GM12873 (cell line): ENCODE results near the gene GPR32.

Experiments
- TF ChIP-seq, protein P1 (sequence below): IDR thresholded peaks from 2 replicates; pipeline ENCODE4 v1.5.1; 2012; ENCODE audit warnings: low read depth, mild to moderate bottlenecking, moderate library complexity, low read length, control low read depth; ENCODE audit not compliant: insufficient read depth; ENCODE audit errors: missing control alignments

The GPR32 gene

GRCh38 chr19:50794876-50795663 lies 24.8 kb downstream of the GPR32 start:
- TF ChIP-seq, protein P1, sequence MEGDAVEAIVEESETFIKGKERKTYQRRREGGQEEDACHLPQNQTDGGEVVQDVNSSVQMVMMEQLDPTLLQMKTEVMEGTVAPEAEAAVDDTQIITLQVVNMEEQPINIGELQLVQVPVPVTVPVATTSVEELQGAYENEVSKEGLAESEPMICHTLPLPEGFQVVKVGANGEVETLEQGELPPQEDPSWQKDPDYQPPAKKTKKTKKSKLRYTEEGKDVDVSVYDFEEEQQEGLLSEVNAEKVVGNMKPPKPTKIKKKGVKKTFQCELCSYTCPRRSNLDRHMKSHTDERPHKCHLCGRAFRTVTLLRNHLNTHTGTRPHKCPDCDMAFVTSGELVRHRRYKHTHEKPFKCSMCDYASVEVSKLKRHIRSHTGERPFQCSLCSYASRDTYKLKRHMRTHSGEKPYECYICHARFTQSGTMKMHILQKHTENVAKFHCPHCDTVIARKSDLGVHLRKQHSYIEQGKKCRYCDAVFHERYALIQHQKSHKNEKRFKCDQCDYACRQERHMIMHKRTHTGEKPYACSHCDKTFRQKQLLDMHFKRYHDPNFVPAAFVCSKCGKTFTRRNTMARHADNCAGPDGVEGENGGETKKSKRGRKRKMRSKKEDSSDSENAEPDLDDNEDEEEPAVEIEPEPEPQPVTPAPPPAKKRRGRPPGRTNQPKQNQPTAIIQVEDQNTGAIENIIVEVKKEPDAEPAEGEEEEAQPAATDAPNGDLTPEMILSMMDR, result peak; percentile 42

DNA sequence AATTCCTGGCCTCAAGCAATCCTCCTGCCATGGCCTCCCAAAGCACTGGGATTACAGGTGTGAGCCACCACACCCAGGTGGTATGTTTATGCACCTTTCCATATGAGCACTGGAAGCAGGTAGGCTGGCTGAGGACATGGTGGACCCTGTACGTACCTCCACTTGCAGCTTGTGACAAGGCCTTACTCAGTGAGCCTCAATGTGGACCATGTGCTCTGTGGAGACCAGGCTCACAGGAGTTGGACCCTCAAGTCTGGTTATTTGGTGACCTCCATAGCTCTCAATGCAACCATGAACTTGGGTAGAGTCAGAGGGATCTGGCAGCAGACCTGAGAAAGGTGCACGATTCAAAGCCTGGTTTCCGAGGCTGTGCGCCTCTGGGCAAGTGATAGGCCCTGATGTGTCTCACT lies 25.4 kb downstream of the GPR32 start:
- TF ChIP-seq, protein P1, result no peak

DNA sequence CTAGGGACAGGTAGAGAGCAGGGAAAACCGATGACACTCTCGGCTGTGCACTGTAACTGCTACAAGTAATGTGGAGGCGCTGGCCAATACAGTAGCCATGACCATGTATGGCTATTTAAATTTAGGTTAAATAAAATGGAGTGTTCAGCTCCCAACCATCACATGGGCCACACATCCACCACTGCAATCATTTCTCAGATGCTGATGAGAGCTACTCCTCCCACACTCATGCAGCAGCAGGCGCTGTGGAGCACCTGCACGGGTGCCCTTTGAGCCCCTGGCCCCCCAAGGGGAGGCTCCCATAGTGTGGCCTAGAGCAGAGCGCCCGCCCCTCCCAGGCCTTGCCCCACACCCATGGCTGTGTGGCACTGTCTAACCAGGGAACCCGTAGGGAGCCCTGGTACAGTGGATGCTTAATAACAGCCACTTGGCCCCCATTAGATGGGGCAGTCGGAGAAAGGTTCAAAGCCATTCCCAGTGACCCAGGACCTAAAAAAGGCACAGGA lies 25.9 kb downstream of the GPR32 start:
- TF ChIP-seq, protein P1, result peak; percentile 24

- TF ChIP-seq, protein P1, result no peak
Observed at GRCh38 chr19:50796634-50797428, 26.6 kb downstream of the GPR32 start.

DNA sequence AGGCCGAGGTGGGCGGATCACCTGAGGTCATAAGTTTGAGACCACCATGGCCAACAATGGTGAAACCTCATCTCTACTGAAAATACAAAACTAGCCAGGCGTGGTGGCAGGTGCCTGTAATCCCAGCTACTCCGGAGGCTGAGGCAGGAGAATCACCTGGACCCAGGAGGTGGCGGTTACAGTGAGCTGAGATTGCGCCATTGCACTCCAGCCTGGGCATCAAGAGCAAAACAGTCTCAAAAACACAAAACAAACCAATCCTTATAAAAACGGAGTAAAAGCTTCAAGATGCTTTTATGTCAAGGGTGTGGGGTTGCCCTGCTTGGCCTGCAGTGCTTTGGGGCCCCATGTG lies 27.1 kb downstream of the GPR32 start:
- TF ChIP-seq, protein P1, result no peak

DNA sequence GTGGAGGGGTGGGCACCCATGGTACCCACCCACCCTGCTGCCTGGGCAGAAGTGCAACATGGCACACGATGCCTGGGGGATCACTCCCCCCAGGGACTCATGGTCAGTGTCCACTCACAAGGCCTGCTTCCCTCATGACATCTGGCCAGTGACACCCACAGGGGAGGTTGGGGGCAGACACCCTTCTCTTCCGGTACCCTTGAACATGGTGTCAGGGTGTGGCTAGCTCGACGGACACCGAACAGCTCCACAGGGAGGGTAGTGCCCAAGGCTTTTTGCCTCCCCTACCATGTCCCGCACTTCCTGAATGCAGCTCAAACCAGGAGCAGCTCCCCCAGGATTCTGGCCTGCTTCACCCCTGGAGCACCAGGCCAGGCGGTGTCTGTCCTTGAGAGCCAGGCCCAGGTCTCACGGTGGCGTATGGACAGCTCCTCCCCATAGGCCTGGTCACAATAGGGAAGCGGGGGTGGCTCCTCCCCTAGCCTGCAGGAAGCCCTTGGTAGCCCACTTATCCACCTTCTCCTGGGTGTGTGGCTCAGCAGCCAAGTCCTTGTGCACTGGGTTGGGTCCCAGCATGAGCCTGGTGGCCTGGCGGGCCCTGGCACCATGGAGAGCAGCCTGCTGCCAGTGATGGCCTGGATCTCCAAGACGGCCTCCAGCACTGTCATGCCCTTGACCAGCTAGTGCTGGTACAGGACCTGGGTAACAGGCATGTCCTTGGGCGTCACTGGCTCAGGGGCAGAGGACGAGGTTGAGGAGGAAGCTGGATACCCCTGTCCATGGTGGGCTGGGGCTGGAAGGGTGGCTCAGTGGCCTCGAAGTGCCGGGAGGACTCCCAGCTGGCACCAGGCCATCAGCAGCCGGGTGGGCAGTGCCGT lies 27.8 kb downstream of the GPR32 start:
- TF ChIP-seq, protein P1, result no peak
